ENCODE measurements around the gene ITPR2.

ITPR2 gene

DNA sequence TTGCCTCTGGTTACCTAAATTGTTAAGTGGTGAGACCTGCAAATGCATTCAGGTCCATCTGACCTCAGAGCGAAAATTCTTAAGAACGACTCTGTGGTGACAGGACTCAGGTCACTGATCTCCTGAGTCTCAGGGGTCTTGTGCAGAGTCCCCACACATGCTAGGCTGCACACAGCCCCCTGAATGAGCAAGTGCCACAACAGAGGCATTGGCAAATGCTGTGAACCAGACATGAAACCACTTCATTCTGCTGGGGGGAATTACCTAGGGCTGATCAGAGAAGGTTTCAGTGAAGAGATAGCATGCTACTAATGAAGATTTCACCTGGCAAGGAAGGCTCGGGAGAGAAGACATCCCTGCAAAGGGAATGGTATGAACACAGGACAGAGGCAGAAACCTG, 281.6 kb downstream of the ITPR2 start:
- TF ChIP-seq POLR2AphosphoS5 (IDR thresholded peaks at IDR 0.05; ENCODE audit: low read depth) (no peak), GABPA (IDR thresholded peaks at IDR 0.05; ENCODE audit: low read depth) (no peak), SPI1 (IDR thresholded peaks at IDR 0.05; ENCODE audit: borderline replicate concordance, low read depth) (no peak)
- TF ChIP-seq, protein P1, sequence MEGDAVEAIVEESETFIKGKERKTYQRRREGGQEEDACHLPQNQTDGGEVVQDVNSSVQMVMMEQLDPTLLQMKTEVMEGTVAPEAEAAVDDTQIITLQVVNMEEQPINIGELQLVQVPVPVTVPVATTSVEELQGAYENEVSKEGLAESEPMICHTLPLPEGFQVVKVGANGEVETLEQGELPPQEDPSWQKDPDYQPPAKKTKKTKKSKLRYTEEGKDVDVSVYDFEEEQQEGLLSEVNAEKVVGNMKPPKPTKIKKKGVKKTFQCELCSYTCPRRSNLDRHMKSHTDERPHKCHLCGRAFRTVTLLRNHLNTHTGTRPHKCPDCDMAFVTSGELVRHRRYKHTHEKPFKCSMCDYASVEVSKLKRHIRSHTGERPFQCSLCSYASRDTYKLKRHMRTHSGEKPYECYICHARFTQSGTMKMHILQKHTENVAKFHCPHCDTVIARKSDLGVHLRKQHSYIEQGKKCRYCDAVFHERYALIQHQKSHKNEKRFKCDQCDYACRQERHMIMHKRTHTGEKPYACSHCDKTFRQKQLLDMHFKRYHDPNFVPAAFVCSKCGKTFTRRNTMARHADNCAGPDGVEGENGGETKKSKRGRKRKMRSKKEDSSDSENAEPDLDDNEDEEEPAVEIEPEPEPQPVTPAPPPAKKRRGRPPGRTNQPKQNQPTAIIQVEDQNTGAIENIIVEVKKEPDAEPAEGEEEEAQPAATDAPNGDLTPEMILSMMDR (IDR thresholded peaks at IDR 0.05; ENCODE audit: insufficient read depth, low read length): no peak
- TF ChIP-seq, protein P2, sequence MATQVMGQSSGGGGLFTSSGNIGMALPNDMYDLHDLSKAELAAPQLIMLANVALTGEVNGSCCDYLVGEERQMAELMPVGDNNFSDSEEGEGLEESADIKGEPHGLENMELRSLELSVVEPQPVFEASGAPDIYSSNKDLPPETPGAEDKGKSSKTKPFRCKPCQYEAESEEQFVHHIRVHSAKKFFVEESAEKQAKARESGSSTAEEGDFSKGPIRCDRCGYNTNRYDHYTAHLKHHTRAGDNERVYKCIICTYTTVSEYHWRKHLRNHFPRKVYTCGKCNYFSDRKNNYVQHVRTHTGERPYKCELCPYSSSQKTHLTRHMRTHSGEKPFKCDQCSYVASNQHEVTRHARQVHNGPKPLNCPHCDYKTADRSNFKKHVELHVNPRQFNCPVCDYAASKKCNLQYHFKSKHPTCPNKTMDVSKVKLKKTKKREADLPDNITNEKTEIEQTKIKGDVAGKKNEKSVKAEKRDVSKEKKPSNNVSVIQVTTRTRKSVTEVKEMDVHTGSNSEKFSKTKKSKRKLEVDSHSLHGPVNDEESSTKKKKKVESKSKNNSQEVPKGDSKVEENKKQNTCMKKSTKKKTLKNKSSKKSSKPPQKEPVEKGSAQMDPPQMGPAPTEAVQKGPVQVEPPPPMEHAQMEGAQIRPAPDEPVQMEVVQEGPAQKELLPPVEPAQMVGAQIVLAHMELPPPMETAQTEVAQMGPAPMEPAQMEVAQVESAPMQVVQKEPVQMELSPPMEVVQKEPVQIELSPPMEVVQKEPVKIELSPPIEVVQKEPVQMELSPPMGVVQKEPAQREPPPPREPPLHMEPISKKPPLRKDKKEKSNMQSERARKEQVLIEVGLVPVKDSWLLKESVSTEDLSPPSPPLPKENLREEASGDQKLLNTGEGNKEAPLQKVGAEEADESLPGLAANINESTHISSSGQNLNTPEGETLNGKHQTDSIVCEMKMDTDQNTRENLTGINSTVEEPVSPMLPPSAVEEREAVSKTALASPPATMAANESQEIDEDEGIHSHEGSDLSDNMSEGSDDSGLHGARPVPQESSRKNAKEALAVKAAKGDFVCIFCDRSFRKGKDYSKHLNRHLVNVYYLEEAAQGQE (IDR thresholded peaks at IDR 0.05; ENCODE audit: insufficient replicate concordance, low read depth): no peak
- DNase-seq (ENCODE audit: low read depth in 1 of 2, low spot score in 1 of 2): no peak
- H3K4me3 ChIP-seq (replicated peaks; ENCODE audit: insufficient read depth, low read length): no peak overlapping the region
- H3K27me3 ChIP-seq (ENCODE audit: insufficient read depth, poor library complexity, severe bottlenecking): no peaks in the 10 kb centered on the region
- H3K27ac ChIP-seq (replicated peaks): no peak overlapping the region

DNA sequence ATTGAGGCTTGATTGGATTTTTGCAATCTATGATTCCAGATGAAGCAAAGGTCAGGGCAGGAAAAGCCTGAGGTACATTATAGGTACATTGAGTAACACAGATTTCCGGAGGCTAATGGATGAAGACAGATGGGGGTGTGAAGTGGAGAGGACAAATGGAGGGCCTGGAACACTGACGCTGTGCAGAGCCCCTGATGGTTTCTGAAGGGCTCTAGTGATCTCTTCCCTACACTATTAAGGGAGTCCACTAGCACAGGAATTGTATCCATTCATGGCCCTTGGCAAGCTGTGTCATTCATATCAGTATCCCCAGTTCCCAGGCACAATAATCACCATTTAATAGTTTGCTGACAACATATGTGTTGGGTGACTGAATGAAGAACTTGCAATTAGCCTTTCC, 284.8 kb downstream of the ITPR2 start:
- Histone ChIP-seq H3K4me3 (replicated peaks; ENCODE audit: insufficient read depth, low read length) (no peak overlapping the region), H3K27ac (replicated peaks) (no peak overlapping the region), H3K27me3 (ENCODE audit: insufficient read depth, poor library complexity, severe bottlenecking) (no peaks in the 10 kb centered on the region)
- TF ChIP-seq, protein P2 (IDR thresholded peaks at IDR 0.05; ENCODE audit: insufficient replicate concordance, low read depth): no peak
- no peak for TF ChIP-seq POLR2AphosphoS5 (IDR thresholded peaks at IDR 0.05; ENCODE audit: low read depth)
- no peak for DNase-seq (ENCODE audit: low read depth in 1 of 2, low spot score in 1 of 2)

DNA sequence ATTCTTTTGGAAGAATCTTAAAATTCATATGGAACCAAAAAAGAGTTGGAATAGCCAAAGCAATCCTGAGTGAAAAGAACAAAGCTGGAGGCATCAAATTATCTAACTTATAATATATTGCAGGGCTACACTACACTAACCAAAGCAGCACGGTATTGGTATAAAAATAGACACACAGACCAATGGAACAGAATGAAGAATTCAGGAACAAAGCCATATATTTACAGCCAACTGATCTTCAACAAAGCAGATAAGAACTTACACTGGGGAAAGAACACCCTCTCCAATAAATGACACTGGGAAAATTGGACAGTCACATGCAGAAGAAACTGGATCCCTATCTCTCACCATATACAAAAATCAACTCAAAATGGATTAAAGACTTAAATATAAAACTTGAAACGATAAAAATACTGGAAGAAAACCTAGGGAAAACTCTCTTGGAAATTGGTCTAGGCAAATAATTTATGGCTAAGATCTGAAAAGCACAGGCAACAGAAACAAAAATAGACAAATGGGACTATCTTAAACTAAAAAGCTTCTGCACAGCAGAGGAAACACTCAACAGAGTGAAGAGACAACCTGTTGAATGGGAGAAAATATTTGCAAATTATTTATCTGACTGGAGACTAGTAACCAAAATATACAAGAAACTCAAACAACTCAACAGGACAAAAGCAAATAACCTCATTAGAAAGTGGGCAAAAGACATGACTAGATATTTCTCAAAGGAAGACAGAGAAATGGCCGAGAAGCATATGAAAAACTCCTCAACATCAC, 286.3 kb downstream of the ITPR2 start:
- Histone ChIP-seq H3K27ac (replicated peaks) (no peak overlapping the region), H3K27me3 (ENCODE audit: insufficient read depth, poor library complexity, severe bottlenecking) (no peaks in the 10 kb centered on the region), H3K4me3 (replicated peaks; ENCODE audit: insufficient read depth, low read length) (no peak overlapping the region)
- no peak for DNase-seq (ENCODE audit: low read depth in 1 of 2, low spot score in 1 of 2)
- TF ChIP-seq, protein P1 (IDR thresholded peaks at IDR 0.05; ENCODE audit: insufficient read depth, low read length): no peak
- TF ChIP-seq SPI1 (IDR thresholded peaks at IDR 0.05; ENCODE audit: borderline replicate concordance, low read depth) (no peak), POLR2AphosphoS5 (IDR thresholded peaks at IDR 0.05; ENCODE audit: low read depth) (no peak), GABPA (IDR thresholded peaks at IDR 0.05; ENCODE audit: low read depth) (no peak)
- TF ChIP-seq, protein P2 (IDR thresholded peaks at IDR 0.05; ENCODE audit: insufficient replicate concordance, low read depth): no peak

All from HL-60 (cell line).